Effector memory CD4-positive, alpha-beta T cell (primary cell): ENCODE results near the gene KATNB1.

Experiments used
- DNase-seq, 3 donors: peaks; one replicate each; pipeline ENCODE4 v3.0.0-alpha.2; 2020
- H3K27ac ChIP-seq: 2 replicates; pipeline ENCODE4 v1.7.0; 2013; ENCODE audit warnings: mild to moderate bottlenecking, low read length, moderate library complexity; ENCODE audit not compliant: insufficient read depth, poor library complexity, severe bottlenecking
- H3K27me3 ChIP-seq: replicated peaks from 2 replicates; pipeline ENCODE4 v1.7.0; 2013; ENCODE audit warnings: mild to moderate bottlenecking, low read length; ENCODE audit not compliant: insufficient read depth, control insufficient read depth, poor library complexity, severe bottlenecking
- H3K36me3 ChIP-seq: 2 replicates; pipeline ENCODE4 v1.7.0; 2013; ENCODE audit warnings: mild to moderate bottlenecking, low read length, moderate library complexity; ENCODE audit not compliant: control insufficient read depth, insufficient read depth
- H3K4me1 ChIP-seq: 2 replicates; pipeline ENCODE4 v1.7.0; 2013; ENCODE audit warnings: low read length, mild to moderate bottlenecking; ENCODE audit not compliant: control insufficient read depth, insufficient read depth, poor library complexity, severe bottlenecking
- H3K4me3 ChIP-seq: 2 replicates; pipeline ENCODE4 v1.7.0; 2013; ENCODE audit warnings: low read length, low read depth, mild to moderate bottlenecking; ENCODE audit not compliant: insufficient read depth, poor library complexity, severe bottlenecking
- H3K9me3 ChIP-seq: 2 replicates; pipeline ENCODE4 v1.7.0; 2013; ENCODE audit warnings: mild to moderate bottlenecking, low read length, moderate library complexity; ENCODE audit not compliant: control insufficient read depth

KATNB1 gene

GRCh38 chr16:57749101-57749692 lies 13.6 kb downstream of the KATNB1 start:
- no peak for DNase-seq
- Histone ChIP-seq H3K4me3 (no peak overlapping the region), H3K9me3 (no peaks in the 10 kb centered on the region), H3K27me3 (no peaks in the 10 kb centered on the region), H3K27ac (no peak overlapping the region), H3K36me3 (peaks cover 16% of the 10 kb centered on the region), H3K4me1 (no peaks in the 10 kb centered on the region)

- no peak for DNase-seq
- no peaks in the 10 kb centered on the region for H3K4me1 ChIP-seq
- no peak overlapping the region for H3K27ac ChIP-seq
- H3K36me3 ChIP-seq: peaks cover 16% of the 10 kb centered on the region
- H3K4me3 ChIP-seq: no peak overlapping the region
- no peaks in the 10 kb centered on the region for H3K9me3 ChIP-seq
- no peaks in the 10 kb centered on the region for H3K27me3 ChIP-seq
Observed at GRCh38 chr16:57749856-57750452, 14.4 kb downstream of the KATNB1 start.

- Histone ChIP-seq H3K4me1 (no peaks in the 10 kb centered on the region), H3K27ac (no peak overlapping the region), H3K9me3 (no peaks in the 10 kb centered on the region), H3K27me3 (no peaks in the 10 kb centered on the region), H3K4me3 (no peak overlapping the region), H3K36me3 (peaks cover 19% of the 10 kb centered on the region)
- no peak for DNase-seq
Observed at GRCh38 chr16:57750796-57751538, 15.4 kb downstream of the KATNB1 start.

- Histone ChIP-seq H3K27ac (no peak overlapping the region), H3K27me3 (no peaks in the 10 kb centered on the region), H3K4me3 (no peak overlapping the region), H3K36me3 (peaks cover 22% of the 10 kb centered on the region), H3K4me1 (no peaks in the 10 kb centered on the region), H3K9me3 (no peaks in the 10 kb centered on the region)
- DNase-seq: no peak
Observed at GRCh38 chr16:57751539-57752202, 16.1 kb downstream of the KATNB1 start.

GRCh38 chr16:57752203-57752580 lies 16.6 kb downstream of the KATNB1 start:
- no peak for DNase-seq
- Histone ChIP-seq H3K27me3 (no peaks in the 10 kb centered on the region), H3K36me3 (peaks cover 22% of the 10 kb centered on the region), H3K9me3 (no peaks in the 10 kb centered on the region), H3K27ac (no peak overlapping the region), H3K4me1 (peaks cover 2% of the 10 kb centered on the region), H3K4me3 (no peak overlapping the region)

GRCh38 chr16:57752581-57753447 lies 17.2 kb downstream of the KATNB1 start:
- Histone ChIP-seq H3K9me3 (no peaks in the 10 kb centered on the region), H3K27ac (no peak overlapping the region), H3K27me3 (no peaks in the 10 kb centered on the region), H3K4me1 (peaks cover 3% of the 10 kb centered on the region), H3K4me3 (no peak overlapping the region), H3K36me3 (peaks cover 22% of the 10 kb centered on the region)
- no peak for DNase-seq

- Histone ChIP-seq H3K4me3 (no peak overlapping the region), H3K9me3 (no peaks in the 10 kb centered on the region), H3K4me1 (peaks cover 3% of the 10 kb centered on the region), H3K27ac (no peak overlapping the region), H3K27me3 (no peaks in the 10 kb centered on the region), H3K36me3 (peaks cover 22% of the 10 kb centered on the region)
- no peak for DNase-seq
Observed at GRCh38 chr16:57753448-57754353, 18.1 kb downstream of the KATNB1 start.

GRCh38 chr16:57754354-57755060 lies 18.9 kb downstream of the KATNB1 start:
- H3K27ac ChIP-seq: no peak overlapping the region
- H3K27me3 ChIP-seq: no peaks in the 10 kb centered on the region
- DNase-seq: no peak
- peaks cover 3% of the 10 kb centered on the region for H3K4me1 ChIP-seq
- H3K4me3 ChIP-seq: no peak overlapping the region
- no peaks in the 10 kb centered on the region for H3K9me3 ChIP-seq
- H3K36me3 ChIP-seq: peaks cover 20% of the 10 kb centered on the region
